GM21447 (cell line): ENCODE measurements around the gene HOXC12.

ENCODE experiments used
- ATAC-seq: cut with Tn5 transposase; IDR thresholded peaks from one replicate; pipeline ENCODE4 v1.9.1; 2021; ENCODE audit not compliant: unreplicated experiment

HOXC12 gene

GRCh38 chr12:53971129-53971528, 16.4 kb downstream of the HOXC12 start:
- no peak for ATAC-seq

GRCh38 chr12:53971686-53972085, 17.0 kb downstream of the HOXC12 start:
- ATAC-seq: no peak

DNA sequence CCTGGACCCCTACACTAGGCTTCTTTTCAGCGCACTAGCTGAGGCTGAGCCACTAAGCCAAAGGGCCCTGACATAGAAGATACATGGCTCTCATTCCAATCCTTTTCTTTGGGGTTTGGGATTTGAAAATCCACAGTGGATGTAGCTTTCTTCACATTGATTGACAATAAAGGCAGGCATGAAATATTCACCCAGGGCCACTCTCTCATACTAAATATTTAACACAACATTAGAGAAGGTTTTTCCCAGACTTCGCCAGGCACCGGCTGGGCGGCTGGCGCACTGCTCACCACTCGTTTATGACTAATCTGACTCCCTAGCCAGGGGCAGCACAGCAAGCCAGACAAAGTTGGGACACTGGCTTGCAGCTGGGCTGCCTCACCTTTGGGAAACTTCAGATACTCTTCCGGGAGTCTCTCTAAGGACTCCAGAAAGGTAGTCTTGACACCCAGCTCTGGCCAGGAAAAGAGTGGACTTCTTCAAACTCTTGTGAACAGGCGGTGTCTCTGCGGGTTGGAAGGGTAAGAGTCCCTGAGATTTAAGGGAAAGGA, 17.5 kb downstream of the HOXC12 start:
- no peak for ATAC-seq

DNA sequence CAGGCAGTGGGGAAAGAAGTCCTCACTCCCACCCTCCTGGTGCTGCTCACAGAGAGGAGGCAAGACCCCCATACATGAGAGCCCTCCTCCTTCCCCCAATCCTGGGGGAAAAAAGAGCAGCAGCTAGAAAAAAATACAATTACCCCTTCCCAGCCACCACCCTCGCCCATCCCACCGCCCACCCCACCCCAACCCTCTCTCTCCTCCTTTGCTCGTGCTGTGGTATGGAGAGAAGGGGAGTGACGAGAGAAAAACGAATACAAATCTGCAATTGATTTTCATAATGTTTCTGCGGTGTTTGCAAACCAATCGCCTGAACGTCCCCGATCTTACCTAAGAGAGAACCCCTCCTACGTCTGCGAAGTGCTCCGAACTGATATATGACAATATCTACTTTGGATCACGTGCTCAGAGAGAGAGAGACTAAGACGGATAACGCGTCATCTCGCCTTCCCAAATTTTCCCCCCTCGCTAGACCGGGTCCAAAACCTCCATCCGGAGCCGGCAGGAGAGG, 18.1 kb downstream of the HOXC12 start, which contains the start of gene HOXC11:
TSS of gene HOXC11 (plus strand) at position 405 of the 514 bp plus-strand sequence. CDS start 116 bp downstream, outside the sequence.
- no peak for ATAC-seq

DNA sequence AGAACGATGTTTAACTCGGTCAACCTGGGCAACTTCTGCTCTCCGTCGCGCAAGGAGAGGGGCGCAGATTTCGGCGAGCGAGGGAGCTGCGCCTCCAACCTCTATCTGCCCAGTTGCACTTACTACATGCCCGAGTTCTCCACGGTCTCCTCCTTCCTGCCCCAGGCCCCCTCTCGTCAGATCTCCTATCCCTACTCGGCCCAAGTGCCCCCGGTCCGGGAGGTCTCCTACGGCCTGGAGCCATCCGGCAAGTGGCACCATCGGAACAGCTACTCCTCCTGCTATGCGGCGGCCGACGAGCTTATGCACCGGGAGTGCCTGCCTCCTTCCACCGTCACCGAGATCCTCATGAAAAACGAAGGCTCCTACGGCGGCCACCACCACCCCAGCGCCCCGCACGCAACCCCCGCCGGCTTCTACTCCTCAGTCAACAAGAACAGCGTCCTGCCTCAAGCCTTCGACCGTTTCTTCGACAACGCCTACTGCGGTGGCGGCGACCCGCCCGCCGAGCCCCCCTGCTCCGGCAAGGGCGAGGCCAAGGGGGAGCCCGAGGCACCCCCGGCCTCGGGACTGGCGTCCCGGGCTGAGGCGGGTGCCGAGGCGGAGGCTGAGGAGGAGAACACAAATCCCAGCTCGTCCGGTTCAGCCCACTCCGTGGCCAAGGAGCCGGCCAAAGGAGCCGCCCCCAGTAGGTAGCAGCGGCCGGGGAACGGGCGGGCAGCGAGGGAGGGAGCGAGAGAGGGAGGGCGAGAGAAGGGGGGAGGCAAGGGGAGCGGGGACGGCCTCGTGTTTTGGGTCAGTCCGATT, 18.7 kb downstream of the HOXC12 start:
- ATAC-seq: no peak

GRCh38 chr12:53974084-53975063, 19.7 kb downstream of the HOXC12 start, which contains the start of gene HOTAIR:
Gene HOTAIR, minus strand, starts transcription at chr12:53974954.
- ATAC-seq: no peak

GRCh38 chr12:53975064-53975471, 20.4 kb downstream of the HOXC12 start:
- ATAC-seq: no peak

DNA sequence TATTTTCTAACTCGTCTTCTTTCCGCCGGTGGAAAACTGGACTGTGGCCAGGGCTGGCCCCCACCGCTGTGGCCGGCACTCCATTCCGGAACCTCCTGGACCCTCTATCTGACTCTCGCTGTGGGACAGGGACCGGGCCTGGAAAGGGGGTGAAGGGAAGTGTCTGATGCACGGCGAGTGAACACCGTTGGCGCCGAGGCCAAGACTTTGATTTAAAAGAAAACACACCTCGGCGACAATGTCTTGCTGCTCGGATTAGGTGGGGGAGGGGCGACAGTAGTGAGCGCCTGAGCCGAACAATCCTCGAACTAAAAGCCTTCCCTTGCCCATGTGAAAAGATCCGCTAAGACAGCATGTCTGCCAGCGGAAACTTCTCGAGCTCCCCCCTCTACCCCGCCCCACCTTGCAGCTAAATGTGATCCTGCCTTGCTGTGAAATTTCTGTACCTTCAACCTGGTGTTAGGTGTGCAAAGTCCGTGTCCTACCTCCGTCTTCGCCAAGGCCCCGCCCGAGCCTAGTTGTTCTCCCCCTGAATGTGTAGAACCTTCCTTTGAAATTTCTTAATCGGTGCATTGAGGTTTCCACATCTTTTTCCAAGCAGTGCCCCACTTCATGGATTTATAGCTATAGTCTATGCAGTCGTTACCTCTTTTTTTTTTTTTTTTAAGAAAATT, 20.9 kb downstream of the HOXC12 start:
- ATAC-seq: no peak

DNA sequence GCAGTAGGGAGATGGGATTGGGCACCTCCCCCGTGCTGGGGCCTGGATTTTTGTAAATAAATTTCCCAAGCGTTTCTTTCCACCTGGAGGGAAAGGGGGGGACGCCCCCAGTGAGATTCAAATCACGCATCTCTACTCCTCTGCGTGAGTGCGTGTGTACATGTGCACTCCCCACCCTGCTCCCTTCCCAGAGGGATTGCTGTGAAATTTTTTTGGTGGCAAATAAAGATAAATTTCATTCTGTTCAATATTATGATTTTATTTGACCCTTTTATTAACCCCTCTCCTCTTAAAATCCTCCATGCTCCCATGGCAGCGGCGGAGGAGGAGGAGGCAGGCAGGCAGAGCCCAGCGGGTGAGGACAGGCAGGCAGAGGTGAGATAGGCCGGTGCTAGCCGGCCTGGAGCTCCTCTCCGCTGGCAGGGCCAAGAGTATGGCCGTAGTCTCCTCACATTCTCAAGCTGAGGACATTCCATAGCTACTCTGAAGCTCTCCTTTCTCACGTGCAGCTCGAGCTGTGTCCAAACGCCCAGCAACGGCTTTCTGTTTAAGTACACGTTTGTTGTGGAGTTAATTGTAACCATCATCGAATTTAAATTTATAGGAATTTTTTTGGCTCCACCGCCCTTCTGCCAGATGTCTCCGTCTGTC, 21.6 kb downstream of the HOXC12 start:
- ATAC-seq: no peak

DNA sequence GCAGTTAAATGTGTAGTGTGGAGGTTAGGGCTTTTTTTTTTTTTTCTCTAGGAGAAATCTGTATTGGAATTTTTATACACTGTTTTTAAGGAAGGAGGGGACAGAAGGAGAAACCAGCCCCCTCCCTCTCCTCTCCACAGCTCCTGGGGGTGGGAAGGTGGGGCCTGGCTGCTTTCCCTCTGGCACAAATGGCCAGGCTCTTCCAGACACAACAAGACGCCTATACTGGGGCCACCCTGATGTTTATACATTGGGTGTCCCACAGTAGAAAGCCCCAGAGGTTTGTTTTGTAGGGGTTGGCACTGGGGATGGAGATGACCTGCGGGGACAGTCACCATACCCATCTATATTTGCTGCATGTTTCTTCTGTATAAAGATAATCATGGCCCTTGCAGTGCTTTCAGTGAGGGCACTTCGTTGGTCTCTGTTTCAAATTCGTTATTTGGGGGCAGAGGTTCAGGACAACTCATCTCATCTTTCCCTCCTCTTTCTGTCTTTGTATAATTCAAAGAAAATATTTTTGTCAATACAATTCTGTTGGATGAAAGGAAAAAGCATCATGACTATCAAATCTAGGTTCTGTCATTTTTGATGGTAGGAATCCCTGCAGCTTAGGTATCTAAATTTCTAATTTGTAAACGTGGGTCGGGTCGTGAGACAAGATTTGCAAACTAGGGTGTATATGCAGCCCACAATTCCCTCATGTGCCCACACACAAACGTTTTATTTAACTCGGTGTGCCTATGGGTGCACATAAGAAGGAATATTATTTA, 22.3 kb downstream of the HOXC12 start:
- ATAC-seq: no peak

GRCh38 chr12:53977596-53978445, 23.1 kb downstream of the HOXC12 start:
- ATAC-seq: no peak

GRCh38 chr12:53978477-53979356, 24.0 kb downstream of the HOXC12 start:
- ATAC-seq: no peak

GRCh38 chr12:53980104-53980801, 25.6 kb downstream of the HOXC12 start:
- no peak for ATAC-seq

GRCh38 chr12:53980802-53981496, 26.2 kb downstream of the HOXC12 start:
- ATAC-seq: no peak

- no peak for ATAC-seq
Observed at GRCh38 chr12:53981634-53982565, 27.2 kb downstream of the HOXC12 start.
